PC-9 (cell line): ENCODE results near the gene MMP24OS. TPM values are rescaled to one million over a fixed set of nuclear protein-coding genes. Genes with fewer than 3 reads are reported as not detected.

Source experiments
- BruUV-seq: library from RNA; stranded (reverse); fragments of 400-500 nt; replicated peaks from 2 replicates; lab custom pipeline; 2021; lab: Mats Ljungman, UMichigan
- CTCF ChIA-PET: fragments of 300-600 bp; sonication (Branson Sonifier 250); formaldehyde crosslinking; loops from one replicate; lab custom pipeline; 2022; ENCODE audit warnings: antibody characterized with exemption; lab: Charles Lee
- POLR2A ChIA-PET: fragments of 300-600 bp; sonication (Branson Sonifier 250); formaldehyde crosslinking; loops from one replicate; lab custom pipeline; 2022; ENCODE audit warnings: antibody characterized with exemption; ENCODE audit not compliant: unreplicated experiment; lab: Charles Lee
- DNase-seq, 2 experiments: peaks; one replicate each; pipeline versions ENCODE4 v3.0.0 to v3.0.0-alpha.2; 2015 to 2022; ENCODE audit warnings: mixed read lengths in 1 of 2
- H2AFZ ChIP-seq: fragments of 200-600 bp; sonication (generic); 2 replicates; pipeline ENCODE4 v1.8.1; 2017; ENCODE audit warnings: antibody characterized with exemption
- H3F3A ChIP-seq: fragments of 200-600 bp; sonication (generic); 2 replicates; pipeline ENCODE4 v1.8.1; 2017; ENCODE audit warnings: antibody characterized with exemption, mild to moderate bottlenecking, low read depth; ENCODE audit not compliant: insufficient read depth
- H3K27ac ChIP-seq: fragments of 200-600 bp; sonication (generic); 2 replicates; pipeline ENCODE4 v1.6.1; 2016; ENCODE audit warnings: mixed run types
- H3K27me3 ChIP-seq: fragments of 200-600 bp; sonication (generic); 2 replicates; pipeline ENCODE4 v1.6.1; 2016; ENCODE audit warnings: low read depth, mixed run types; ENCODE audit not compliant: insufficient read depth
- H3K36me3 ChIP-seq: fragments of 200-600 bp; sonication (generic); 2 replicates; pipeline ENCODE4 v1.6.1; 2016; ENCODE audit warnings: low read depth, mixed run types
- H3K4me1 ChIP-seq: fragments of 200-600 bp; sonication (generic); replicated peaks from 2 replicates; pipeline ENCODE4 v1.6.1; 2016; ENCODE audit warnings: mixed run types; ENCODE audit not compliant: insufficient read depth
- H3K4me2 ChIP-seq: fragments of 200-600 bp; sonication (generic); 2 replicates; pipeline ENCODE4 v1.6.1; 2017; ENCODE audit warnings: mixed run types
- H3K4me3 ChIP-seq: fragments of 200-600 bp; sonication (generic); 2 replicates; pipeline ENCODE4 v1.6.1; 2016; ENCODE audit warnings: mixed run types
- H3K79me2 ChIP-seq: fragments of 200-600 bp; sonication (generic); 2 replicates; pipeline ENCODE4 v1.6.1; 2017; ENCODE audit warnings: low read depth, mixed run types
- H3K9me2 ChIP-seq: fragments of 200-600 bp; sonication (generic); 2 replicates; pipeline ENCODE4 v1.8.1; 2017; ENCODE audit warnings: mild to moderate bottlenecking; ENCODE audit not compliant: insufficient read depth
- H3K9me3 ChIP-seq: fragments of 200-600 bp; sonication (generic); 2 replicates; pipeline ENCODE4 v1.8.1; 2016; ENCODE audit warnings: low read depth; ENCODE audit not compliant: insufficient read depth
- H4K20me1 ChIP-seq: fragments of 200-600 bp; sonication (generic); 2 replicates; pipeline ENCODE4 v1.8.1; 2017; ENCODE audit not compliant: insufficient read depth
- EZH2 ChIP-seq: fragments of 200-600 bp; sonication (generic); IDR thresholded peaks from 2 replicates; pipeline ENCODE4 v1.8.0; 2017; ENCODE audit warnings: antibody characterized with exemption, low read depth
- intact Hi-C: fragments of 100-400 bp; cut with micrococcal nuclease; formaldehyde crosslinking; loops from one replicate; pipeline ENCODE4 v1.10.0; 2022; ENCODE audit not compliant: unreplicated experiment
- total RNA-seq: library from RNA; stranded (reverse); gene quantifications from 2 replicates; pipeline ENCODE4 v1.2.3, GENCODE V29; 2021
- TF ChIP-seq, protein P1 (sequence below): fragments of 200-600 bp; sonication (generic); conservative IDR thresholded peaks from 2 replicates; pipeline ENCODE4 v1.6.1; 2017; ENCODE audit warnings: mixed run types, antibody characterized with exemption, mild to moderate bottlenecking, moderate library complexity

Gene MMP24OS
- total RNA-seq, 1 experiment from 2014 or later: 59.3 TPM

DNA sequence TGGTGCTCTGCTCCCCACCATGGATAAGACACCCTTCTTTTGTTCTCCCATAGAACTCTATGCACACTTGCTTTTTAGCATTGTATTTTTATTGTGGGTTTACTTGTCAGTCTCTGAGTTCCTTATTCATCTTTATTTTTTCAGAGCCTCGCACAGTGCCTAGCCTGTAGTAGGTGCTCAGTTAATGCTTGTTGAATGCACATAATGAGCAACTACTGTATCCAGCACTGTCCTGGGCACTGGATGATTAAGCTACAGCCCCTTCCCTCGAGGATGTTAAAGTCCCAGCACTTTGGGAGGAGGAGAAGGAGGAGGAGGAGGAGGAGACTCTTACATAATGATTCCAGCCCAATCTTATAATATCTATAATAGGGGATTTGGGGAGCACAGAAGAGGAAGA lies 34.6 kb downstream of the MMP24OS start:
- Histone ChIP-seq H3K4me3 (no peak overlapping the region), H3K9me2 (no peaks in the 10 kb centered on the region), H3K4me2 (no peak overlapping the region), H3F3A (no peaks in the 10 kb centered on the region), H3K79me2 (no peaks in the 10 kb centered on the region), H4K20me1 (no peaks in the 10 kb centered on the region), H3K27me3 (no peaks in the 10 kb centered on the region), H2AFZ (no peak overlapping the region), H3K9me3 (no peaks in the 10 kb centered on the region), H3K27ac (no peak overlapping the region), H3K4me1 (no peaks in the 10 kb centered on the region), H3K36me3 (no peaks in the 10 kb centered on the region)
- ChIA-PET POLR2A (no interaction called here), CTCF (no interaction called here)
- no peak for DNase-seq
- TF ChIP-seq EZH2: no peak
- TF ChIP-seq, protein P1, sequence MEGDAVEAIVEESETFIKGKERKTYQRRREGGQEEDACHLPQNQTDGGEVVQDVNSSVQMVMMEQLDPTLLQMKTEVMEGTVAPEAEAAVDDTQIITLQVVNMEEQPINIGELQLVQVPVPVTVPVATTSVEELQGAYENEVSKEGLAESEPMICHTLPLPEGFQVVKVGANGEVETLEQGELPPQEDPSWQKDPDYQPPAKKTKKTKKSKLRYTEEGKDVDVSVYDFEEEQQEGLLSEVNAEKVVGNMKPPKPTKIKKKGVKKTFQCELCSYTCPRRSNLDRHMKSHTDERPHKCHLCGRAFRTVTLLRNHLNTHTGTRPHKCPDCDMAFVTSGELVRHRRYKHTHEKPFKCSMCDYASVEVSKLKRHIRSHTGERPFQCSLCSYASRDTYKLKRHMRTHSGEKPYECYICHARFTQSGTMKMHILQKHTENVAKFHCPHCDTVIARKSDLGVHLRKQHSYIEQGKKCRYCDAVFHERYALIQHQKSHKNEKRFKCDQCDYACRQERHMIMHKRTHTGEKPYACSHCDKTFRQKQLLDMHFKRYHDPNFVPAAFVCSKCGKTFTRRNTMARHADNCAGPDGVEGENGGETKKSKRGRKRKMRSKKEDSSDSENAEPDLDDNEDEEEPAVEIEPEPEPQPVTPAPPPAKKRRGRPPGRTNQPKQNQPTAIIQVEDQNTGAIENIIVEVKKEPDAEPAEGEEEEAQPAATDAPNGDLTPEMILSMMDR: no peak
- BruUV-seq: no TSS peak
- intact Hi-C loops: no loop called here

DNA sequence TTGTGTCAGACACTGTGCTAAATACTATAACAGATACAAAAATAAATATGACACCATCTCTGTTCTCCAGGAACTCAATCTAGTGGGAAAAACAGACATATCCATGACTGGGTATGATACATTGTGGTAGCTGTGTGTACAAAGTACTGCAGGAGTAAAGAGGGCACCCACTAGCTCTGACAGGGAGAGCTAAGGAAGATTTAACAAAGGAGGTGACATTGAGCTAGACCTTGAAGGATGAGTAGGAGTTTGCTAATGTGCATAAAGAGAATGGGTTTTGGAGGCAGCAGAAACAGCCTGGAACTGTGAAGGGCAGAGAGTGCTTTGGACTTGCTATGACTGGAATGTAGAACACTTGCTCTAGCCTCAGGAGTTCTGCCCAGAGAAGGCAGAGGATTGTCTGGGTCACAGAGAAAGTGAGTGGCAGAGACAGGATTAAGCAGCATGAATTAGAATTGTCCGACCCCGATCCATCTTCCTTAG lies 37.1 kb downstream of the MMP24OS start:
- Histone ChIP-seq H3K27ac (no peak overlapping the region), H3K9me3 (no peaks in the 10 kb centered on the region), H3K27me3 (no peaks in the 10 kb centered on the region), H3K4me1 (no peaks in the 10 kb centered on the region), H3K9me2 (no peaks in the 10 kb centered on the region), H3F3A (no peaks in the 10 kb centered on the region), H3K4me2 (no peak overlapping the region), H4K20me1 (no peaks in the 10 kb centered on the region), H2AFZ (no peak overlapping the region), H3K79me2 (no peaks in the 10 kb centered on the region), H3K4me3 (no peak overlapping the region), H3K36me3 (no peaks in the 10 kb centered on the region)
- intact Hi-C loops: no loop called here
- no peak for TF ChIP-seq EZH2
- TF ChIP-seq, protein P1: no peak
- no peak for DNase-seq
- ChIA-PET POLR2A (interaction anchor here (0.5 kb wide), 1 partner anchor 32 kb away, joined by 3 read pairs; no protein-coding TSS in a partner anchor), CTCF (interaction anchor here (1.0 kb wide), 1 partner anchor 198 kb away, joined by 11 read pairs; no protein-coding TSS in a partner anchor)
- BruUV-seq: no TSS peak

DNA sequence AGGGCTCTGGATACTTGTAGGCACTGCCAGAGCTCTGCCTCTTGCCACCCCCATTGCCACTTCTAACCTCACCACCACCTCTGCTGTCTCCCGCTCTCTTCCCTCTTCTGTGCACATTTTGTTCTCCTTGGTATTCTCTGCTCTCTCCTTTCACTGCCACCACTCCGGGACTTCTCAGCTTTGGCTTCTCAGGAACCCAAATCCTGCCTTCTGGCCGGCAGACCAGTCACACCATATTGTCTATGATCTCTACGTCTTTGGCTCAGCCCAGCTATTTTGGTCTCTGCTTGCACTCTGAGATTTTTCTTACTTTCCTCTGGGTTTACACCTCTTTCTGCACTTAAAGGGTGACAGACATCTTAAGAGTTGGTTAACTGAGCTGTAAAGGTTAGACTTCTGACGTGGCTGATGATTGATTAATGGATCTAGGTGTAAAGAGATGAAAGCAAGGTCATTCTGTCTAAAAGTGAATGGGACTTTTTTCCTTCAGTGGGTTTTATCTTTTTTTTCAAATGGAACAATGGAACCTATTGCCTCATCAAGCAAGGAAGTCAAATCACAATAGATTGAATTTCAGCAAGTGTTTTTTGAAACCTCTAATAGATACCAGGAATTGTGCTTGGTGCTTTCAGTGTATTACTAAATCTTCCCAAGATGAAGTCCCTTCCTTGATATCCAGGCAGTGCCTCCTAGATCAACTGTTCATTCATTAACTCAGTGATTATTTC lies 37.7 kb downstream of the MMP24OS start:
- Histone ChIP-seq H3K27me3 (no peaks in the 10 kb centered on the region), H2AFZ (no peak overlapping the region), H3K9me3 (no peaks in the 10 kb centered on the region), H3K4me1 (no peaks in the 10 kb centered on the region), H3K36me3 (no peaks in the 10 kb centered on the region), H3K4me2 (no peak overlapping the region), H3K27ac (no peak overlapping the region), H3K79me2 (no peaks in the 10 kb centered on the region), H3F3A (no peaks in the 10 kb centered on the region), H4K20me1 (no peaks in the 10 kb centered on the region), H3K9me2 (no peaks in the 10 kb centered on the region), H3K4me3 (no peak overlapping the region)
- BruUV-seq: no TSS peak
- POLR2A ChIA-PET: interaction anchor here (0.5 kb wide), 1 partner anchor 33 kb away, joined by 3 read pairs; no protein-coding TSS in a partner anchor
- CTCF ChIA-PET: interaction anchor here (0.5 kb wide), 1 partner anchor 144 kb away, joined by 4 read pairs; no protein-coding TSS in a partner anchor
- intact Hi-C loops: no loop called here
- no peak for TF ChIP-seq EZH2
- TF ChIP-seq, protein P1: no peak
- no peak for DNase-seq
